HG03108 (cell line): ENCODE data around the gene TMEM235.

Experiments
- ATAC-seq: cut with Tn5 transposase; IDR thresholded peaks from one replicate; pipeline ENCODE4 v1.9.1; 2021; ENCODE audit warnings: moderate library complexity; ENCODE audit not compliant: unreplicated experiment

The TMEM235 gene

GRCh38 chr17:78268191-78268874, 36.9 kb downstream of the TMEM235 start:
- no peak for ATAC-seq

DNA sequence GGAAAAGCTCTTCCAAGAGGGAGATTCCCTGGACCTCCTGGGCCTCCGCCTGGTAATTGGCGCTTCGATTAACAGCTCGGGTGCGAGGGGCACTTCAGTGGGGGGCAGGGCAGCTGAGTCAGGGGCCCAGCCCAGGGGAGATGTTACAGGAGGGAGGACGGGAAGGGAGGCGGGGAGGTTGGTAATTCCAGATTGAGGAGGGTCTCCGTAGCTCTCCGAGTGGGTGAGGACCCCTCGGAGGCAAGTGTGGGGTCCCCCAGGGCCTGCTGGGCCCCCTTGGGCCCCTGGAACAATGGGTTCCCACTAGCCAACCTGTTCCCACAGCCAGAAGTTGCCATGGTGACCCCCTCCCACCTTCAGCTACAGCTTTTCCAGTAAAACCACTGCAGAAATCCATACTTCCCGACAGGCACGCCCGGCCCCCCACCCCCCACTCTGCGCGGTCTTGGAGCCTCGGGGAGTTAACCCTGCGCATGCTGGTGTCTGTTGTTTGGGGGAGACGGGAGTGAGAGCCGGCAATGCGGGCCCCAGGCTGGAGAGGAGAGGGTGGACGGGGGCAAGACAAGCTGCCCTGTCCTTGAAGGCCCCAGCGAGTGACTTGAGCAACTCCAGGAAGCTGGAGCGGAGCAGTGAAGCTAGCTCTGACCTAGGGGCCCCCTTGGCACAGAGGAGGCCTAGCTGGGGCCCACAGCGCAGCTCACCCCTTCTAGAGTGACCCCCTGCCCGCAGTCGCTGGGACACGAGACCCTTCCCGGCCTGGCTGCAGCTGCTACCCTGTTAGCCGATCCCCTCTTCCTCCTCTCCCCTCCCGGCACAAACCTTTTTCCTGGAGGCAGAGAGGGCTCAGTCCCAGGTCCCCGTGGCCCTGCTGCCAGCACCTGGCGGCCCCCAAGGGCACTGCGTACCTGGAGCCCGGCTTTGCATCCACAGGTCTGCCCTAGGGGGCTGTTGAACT, 37.8 kb downstream of the TMEM235 start:
- no peak for ATAC-seq

GRCh38 chr17:78269955-78270381, 38.5 kb downstream of the TMEM235 start:
- no peak for ATAC-seq

DNA sequence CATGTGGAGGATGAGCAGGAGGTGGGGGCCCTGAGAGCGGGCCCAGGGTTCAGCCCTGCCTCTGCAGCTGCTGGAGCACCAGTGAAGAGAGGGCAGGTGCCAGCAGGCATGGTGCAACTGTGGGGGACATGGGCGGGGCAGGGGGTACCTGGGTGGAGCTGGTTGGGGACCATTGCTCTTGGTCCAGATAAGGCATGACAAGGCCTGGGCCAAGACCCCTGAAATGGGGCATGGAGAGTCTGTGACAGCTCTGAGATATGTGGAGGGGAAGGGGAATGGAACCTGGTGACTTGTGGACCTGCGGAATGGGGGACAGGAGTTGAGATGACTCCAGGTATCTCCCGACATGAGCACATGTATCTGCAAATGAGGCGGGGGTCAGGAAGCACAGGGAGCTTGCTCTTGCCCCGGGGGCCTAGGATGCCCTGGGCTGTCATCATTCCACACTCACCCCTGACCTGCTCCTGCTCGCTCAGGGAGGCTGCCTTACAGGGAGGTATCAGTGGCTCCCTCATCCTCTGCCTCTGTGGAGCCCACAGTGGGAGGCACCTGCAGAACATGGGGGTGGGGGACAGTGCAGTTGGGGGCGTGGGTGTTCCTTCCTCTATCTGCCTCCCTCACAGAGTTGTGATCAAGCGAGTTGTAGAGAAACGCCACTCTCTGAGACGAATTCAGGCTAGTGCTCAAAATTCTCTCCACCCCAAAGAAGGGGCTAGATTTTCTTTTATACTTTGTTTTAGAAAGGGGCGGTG, 40.2 kb downstream of the TMEM235 start:
- ATAC-seq, result no peak

GRCh38 chr17:78272181-78272913, 40.9 kb downstream of the TMEM235 start:
- peak; percentile 44 for ATAC-seq

GRCh38 chr17:78272914-78273258, 41.5 kb downstream of the TMEM235 start:
- ATAC-seq, result no peak

DNA sequence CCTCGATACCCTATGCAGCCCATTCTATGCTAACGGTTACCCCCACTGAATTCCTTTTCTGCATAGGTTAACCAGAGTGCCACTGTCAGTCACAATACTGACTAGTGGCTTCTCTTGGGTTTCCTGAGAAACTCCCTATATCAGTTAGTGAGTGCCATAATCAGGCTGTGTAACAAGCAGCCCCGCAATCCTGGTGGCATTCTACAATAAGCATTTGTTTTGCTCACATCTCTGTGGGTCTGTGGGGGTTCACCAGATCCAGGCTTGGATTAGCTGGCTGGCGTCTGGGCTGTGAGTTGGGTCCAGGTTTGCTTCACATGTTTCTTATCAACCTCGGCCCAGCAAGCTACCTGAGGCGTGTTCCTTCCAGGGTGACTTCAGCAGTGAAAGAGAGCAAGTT, 42.4 kb downstream of the TMEM235 start:
- no peak for ATAC-seq

GRCh38 chr17:78275355-78275754, 43.9 kb downstream of the TMEM235 start:
- no peak for ATAC-seq

DNA sequence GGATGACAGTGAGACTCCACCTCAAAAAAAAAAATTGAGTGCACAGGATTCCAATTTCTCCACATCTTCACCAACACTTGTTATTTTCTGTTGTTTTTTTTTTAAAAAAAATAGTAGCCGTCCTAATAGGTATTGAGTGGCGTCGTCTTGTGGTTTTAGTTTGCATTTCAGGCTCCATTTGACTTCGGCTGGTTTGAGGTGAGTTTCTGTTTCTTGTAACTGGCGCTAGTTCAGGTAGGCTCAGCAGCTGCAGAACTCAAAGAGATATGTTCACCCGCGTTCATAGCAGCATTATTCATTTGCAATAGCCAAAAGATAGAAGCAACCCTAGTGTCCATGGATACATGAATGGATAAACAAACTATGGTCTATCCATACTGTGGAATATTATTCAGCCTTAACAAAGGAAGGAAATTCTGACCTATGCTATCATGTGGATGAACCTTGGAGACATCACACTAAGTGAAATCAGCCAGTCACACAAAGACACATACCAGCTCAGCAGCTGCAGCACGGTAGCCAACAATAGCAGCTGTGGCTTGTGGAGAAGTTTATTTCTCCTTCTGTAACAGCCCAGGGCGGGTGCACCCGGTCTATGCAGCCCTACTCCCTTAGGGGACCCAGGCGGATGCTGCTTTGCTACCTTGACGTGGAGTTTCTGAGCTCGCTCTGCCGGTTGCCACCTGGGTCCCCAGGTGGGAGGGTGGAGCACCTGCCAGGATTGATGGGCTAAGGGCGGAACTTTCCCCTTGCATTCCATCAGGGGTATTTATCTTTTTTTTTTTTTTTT, 44.9 kb downstream of the TMEM235 start:
- peak; percentile 52 for ATAC-seq

- ATAC-seq, result no peak
These were observed 46.8 kb downstream of the TMEM235 start for GRCh38 chr17:78278139-78278741.

- ATAC-seq, result no peak
These were observed 48.0 kb downstream of the TMEM235 start for GRCh38 chr17:78279360-78279990.

DNA sequence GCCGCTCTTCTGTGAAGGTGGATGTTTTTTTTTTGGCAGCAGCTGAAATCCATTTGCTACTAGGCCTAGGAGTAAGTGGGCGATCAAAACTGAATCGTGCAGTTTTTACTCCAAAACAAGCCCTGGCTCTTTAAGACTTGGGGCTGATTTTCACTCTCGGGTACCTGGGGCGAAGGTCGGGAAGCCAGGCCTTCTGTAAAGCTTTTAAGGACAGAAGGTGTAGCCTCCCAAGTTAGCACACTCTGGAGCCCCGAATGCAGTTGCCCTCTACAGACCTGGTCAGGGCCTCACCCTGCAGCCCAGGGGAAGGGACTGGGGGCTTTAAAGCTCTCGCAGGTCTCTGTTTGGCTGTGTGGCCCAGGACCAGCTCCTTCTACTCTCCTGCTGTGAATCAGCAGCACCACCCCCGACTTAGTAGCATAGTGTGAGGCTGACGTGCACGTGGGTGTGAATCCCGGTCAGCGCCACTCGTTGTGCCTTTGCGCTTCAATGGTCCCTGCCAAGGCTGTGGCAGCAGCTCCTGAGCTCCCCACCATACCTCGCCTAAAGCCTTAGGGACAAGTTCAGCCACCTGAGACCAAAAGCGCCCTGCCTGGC, 49.9 kb downstream of the TMEM235 start:
- no peak for ATAC-seq

GRCh38 chr17:78284146-78284545, 52.7 kb downstream of the TMEM235 start:
- no peak for ATAC-seq

GRCh38 chr17:78289004-78289403, 57.6 kb downstream of the TMEM235 start:
- no peak for ATAC-seq

DNA sequence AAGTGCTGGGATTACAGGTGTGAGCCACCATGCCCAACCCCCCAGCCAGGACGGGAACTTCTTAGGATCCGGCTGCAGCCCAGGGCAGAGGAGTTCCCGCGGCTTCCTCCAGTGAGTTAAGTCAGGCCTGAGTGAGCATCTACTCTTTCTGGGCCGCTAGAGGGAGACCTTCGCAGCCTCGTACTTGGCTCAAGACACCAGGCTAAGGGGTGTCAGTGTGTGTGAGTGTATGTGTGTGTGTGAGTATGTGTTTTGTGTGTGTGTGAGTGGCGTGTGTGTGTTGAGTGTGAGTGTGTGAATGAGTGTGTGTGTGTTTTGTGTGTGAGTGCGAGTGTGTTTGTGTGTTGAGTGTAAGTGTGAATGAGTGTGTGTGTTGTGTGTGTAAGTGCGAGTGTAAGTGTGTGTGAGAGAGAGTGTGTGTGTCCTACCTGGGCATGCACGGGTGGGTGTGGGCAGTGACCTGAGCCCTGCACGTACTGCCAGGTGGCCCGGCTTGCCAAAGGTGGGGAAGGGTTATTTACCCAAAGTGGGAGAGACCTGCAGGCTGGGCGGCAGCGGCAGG, 58.5 kb downstream of the TMEM235 start:
- no peak for ATAC-seq
